HepG2 (cell line): ENCODE results near the gene TSTD1. TPM values are rescaled to one million over a fixed set of nuclear protein-coding genes. Genes with fewer than 3 reads are reported as not detected.

Experiments used
- ARID2 ChIP-seq: sonication (generic); formaldehyde crosslinking; IDR thresholded peaks from 2 replicates; pipeline ENCODE4 v1.8.1; 2022; ENCODE audit warnings: mild to moderate bottlenecking, missing genetic modification reagents, borderline replicate concordance
- BHLHE40 ChIP-seq: IDR thresholded peaks from 2 replicates; pipeline ENCODE4 v1.6.1; 2011; ENCODE audit warnings: low read length, improper control_type of control experiment
- GTF2F1 ChIP-seq: fragments of 150-350 bp; IDR thresholded peaks from 2 replicates; pipeline ENCODE4 v1.6.1; 2014; ENCODE audit warnings: low read length
- MAZ ChIP-seq, 2 experiments: sonication (generic) in 1 of 2; formaldehyde crosslinking in 1 of 2; IDR thresholded peaks; 2 replicates each; pipeline versions ENCODE4 v1.5.0 to v1.6.1; 2012 to 2020; ENCODE audit warnings: low read depth in 2 of 2, mild to moderate bottlenecking in 2 of 2, borderline replicate concordance in 1 of 2, improper control_type of control experiment in 1 of 2, low read length in 1 of 2, missing genetic modification reagents in 1 of 2, moderate library complexity in 1 of 2
- NR3C1 ChIP-seq: sonication (generic); formaldehyde crosslinking; IDR thresholded peaks from 2 replicates; pipeline ENCODE4 v1.4.0; 2020; ENCODE audit warnings: missing genetic modification reagents
- PAX8 ChIP-seq: sonication (generic); formaldehyde crosslinking; IDR thresholded peaks from 2 replicates; pipeline ENCODE4 v1.8.0; 2022; ENCODE audit warnings: mild to moderate bottlenecking, missing genetic modification reagents, borderline replicate concordance
- RBAK ChIP-seq: sonication (generic); formaldehyde crosslinking; IDR thresholded peaks from 2 replicates; pipeline ENCODE4 v1.5.1; 2020; ENCODE audit warnings: mild to moderate bottlenecking, missing genetic modification reagents
- YEATS4 ChIP-seq: sonication (generic); formaldehyde crosslinking; IDR thresholded peaks from 2 replicates; pipeline ENCODE4 v1.4.0; 2020; ENCODE audit warnings: missing genetic modification reagents, borderline replicate concordance
- ZFYVE20 ChIP-seq: sonication (generic); formaldehyde crosslinking; IDR thresholded peaks from 2 replicates; pipeline ENCODE4 v1.8.0; 2023; ENCODE audit warnings: low read depth, mild to moderate bottlenecking, moderate library complexity, missing genetic modification reagents, borderline replicate concordance
- ZNF451 ChIP-seq: sonication (generic); formaldehyde crosslinking; IDR thresholded peaks from 2 replicates; pipeline ENCODE4 v1.5.0; 2020; ENCODE audit warnings: mild to moderate bottlenecking, missing genetic modification reagents
- ZNF703 ChIP-seq: sonication (generic); formaldehyde crosslinking; IDR thresholded peaks from 2 replicates; pipeline ENCODE4 v1.5.1; 2020; ENCODE audit warnings: missing genetic modification reagents, mild to moderate bottlenecking, moderate library complexity, borderline replicate concordance
- ZNF891 ChIP-seq: sonication (generic); formaldehyde crosslinking; IDR thresholded peaks from 2 replicates; pipeline ENCODE4 v1.5.0; 2020; ENCODE audit warnings: mild to moderate bottlenecking, missing genetic modification reagents
- polyA plus RNA-seq, 8 experiments: library from polyadenylated mRNA; depleted of rRNA in 3 of 8; stranded (reverse) in 7 of 8; unstranded in 1 of 8; fragments of >200 nt; fragmentation: Illumina TruSeq in 4 of 8; extraction: Trizol in 4 of 8; gene quantifications; 2 replicates each; pipeline versions ENCODE4 v1.2.1 to v1.2.3, GENCODE V29; 2011 to 2016; ENCODE audit warnings: low read depth in 4 of 8, missing spikeins in 1 of 8, mixed read lengths in 1 of 8; ENCODE audit not compliant: insufficient read depth in 1 of 8
- total RNA-seq, 5 experiments: library from RNA; depleted of rRNA; stranded (reverse); fragments of >200 nt; fragmentation: Illumina TruSeq; extraction: Trizol; gene quantifications; 2 replicates each; pipeline ENCODE4 v1.2.3, GENCODE V29; 2016; ENCODE audit warnings: low read depth in 1 of 5
- TF ChIP-seq, protein P1 (sequence below): sonication (generic); formaldehyde crosslinking; IDR thresholded peaks from 2 replicates; pipeline ENCODE4 v1.5.1; 2020; ENCODE audit warnings: mild to moderate bottlenecking, missing genetic modification reagents, borderline replicate concordance
- TF ChIP-seq, protein P2 (sequence below): sonication (generic); formaldehyde crosslinking; IDR thresholded peaks from 2 replicates; pipeline ENCODE4 v1.5.1; 2020; ENCODE audit warnings: mild to moderate bottlenecking, missing genetic modification reagents, moderate library complexity
- TF ChIP-seq, protein P3 (sequence below): sonication (generic); formaldehyde crosslinking; IDR thresholded peaks from 2 replicates; pipeline ENCODE4 v1.8.1; 2022; ENCODE audit warnings: mild to moderate bottlenecking, missing genetic modification reagents
- TF ChIP-seq, protein P4 (sequence below): sonication (generic); formaldehyde crosslinking; IDR thresholded peaks from 2 replicates; pipeline ENCODE4 v1.5.0; 2020; ENCODE audit warnings: mild to moderate bottlenecking, missing genetic modification reagents, borderline replicate concordance

TSTD1 gene
- total and polyA plus RNA-seq, 2 of the 13 experiments (the other 11 are each of a cell fraction or from before 2014, with no cell fraction given), result 0.15 to 0.31 TPM

DNA sequence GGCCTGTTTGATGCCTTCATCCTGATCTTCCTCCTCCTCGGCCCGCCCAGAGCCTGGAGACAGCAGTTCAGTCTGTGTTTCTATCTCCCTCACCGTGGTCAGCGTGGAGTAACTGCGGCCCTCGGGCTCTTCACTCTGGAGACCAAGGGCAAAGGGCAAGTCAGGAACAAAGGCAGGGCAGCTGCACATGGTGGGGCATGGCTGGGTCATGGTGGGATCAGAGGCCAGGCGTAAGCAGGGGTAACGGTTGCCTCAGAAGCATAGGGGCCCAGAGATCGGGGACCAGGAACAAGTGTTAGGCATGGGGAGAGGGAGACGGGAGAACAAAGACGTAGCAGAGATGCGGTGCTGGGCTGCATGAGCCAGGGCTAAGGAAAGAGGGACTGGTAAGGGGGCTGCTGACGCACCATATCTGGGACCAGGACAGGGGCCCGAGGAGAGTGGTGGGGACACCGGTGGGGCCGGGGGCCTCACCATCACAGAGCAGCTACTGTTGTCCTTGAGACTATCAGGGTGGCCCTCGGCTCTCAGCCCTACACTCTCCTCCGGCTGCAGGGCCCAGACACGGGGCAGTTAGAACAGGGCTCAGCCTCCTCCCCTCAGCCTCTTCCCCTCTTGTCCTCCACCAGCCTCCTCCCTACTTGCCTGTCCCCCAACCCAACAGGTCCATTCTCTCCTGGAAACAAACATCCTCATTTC, 34.1 kb upstream of the TSTD1 start (continued):
- TF ChIP-seq, protein P1, sequence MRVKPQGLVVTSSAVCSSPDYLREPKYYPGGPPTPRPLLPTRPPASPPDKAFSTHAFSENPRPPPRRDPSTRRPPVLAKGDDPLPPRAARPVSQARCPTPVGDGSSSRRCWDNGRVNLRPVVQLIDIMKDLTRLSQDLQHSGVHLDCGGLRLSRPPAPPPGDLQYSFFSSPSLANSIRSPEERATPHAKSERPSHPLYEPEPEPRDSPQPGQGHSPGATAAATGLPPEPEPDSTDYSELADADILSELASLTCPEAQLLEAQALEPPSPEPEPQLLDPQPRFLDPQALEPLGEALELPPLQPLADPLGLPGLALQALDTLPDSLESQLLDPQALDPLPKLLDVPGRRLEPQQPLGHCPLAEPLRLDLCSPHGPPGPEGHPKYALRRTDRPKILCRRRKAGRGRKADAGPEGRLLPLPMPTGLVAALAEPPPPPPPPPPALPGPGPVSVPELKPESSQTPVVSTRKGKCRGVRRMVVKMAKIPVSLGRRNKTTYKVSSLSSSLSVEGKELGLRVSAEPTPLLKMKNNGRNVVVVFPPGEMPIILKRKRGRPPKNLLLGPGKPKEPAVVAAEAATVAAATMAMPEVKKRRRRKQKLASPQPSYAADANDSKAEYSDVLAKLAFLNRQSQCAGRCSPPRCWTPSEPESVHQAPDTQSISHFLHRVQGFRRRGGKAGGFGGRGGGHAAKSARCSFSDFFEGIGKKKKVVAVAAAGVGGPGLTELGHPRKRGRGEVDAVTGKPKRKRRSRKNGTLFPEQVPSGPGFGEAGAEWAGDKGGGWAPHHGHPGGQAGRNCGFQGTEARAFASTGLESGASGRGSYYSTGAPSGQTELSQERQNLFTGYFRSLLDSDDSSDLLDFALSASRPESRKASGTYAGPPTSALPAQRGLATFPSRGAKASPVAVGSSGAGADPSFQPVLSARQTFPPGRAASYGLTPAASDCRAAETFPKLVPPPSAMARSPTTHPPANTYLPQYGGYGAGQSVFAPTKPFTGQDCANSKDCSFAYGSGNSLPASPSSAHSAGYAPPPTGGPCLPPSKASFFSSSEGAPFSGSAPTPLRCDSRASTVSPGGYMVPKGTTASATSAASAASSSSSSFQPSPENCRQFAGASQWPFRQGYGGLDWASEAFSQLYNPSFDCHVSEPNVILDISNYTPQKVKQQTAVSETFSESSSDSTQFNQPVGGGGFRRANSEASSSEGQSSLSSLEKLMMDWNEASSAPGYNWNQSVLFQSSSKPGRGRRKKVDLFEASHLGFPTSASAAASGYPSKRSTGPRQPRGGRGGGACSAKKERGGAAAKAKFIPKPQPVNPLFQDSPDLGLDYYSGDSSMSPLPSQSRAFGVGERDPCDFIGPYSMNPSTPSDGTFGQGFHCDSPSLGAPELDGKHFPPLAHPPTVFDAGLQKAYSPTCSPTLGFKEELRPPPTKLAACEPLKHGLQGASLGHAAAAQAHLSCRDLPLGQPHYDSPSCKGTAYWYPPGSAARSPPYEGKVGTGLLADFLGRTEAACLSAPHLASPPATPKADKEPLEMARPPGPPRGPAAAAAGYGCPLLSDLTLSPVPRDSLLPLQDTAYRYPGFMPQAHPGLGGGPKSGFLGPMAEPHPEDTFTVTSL (CRISPR knock-in tag), result no peak
- TF ChIP-seq ZFYVE20 (no peak), ZNF451 (CRISPR knock-in tag) (no peak), ARID2 (CRISPR knock-in tag) (no peak), BHLHE40 (no peak), YEATS4 (CRISPR knock-in tag) (peak; percentile 37; the same call in 1 of the 2 replicates), RBAK (CRISPR knock-in tag) (no peak), GTF2F1 (no peak), MAZ (IDR thresholded peaks at IDR 0.05; ENCODE audit: borderline replicate concordance, low read depth, low read length) (no peak), MAZ (CRISPR knock-in tag; IDR thresholded peaks at IDR 0.05; ENCODE audit: low read depth) (0 out of 2 replicates have a peak, but pooled peaks have one; percentile 27), PAX8 (no peak), ZNF891 (no peak), NR3C1 (CRISPR knock-in tag) (no peak), ZNF703 (CRISPR knock-in tag) (no peak)
- TF ChIP-seq, protein P2, sequence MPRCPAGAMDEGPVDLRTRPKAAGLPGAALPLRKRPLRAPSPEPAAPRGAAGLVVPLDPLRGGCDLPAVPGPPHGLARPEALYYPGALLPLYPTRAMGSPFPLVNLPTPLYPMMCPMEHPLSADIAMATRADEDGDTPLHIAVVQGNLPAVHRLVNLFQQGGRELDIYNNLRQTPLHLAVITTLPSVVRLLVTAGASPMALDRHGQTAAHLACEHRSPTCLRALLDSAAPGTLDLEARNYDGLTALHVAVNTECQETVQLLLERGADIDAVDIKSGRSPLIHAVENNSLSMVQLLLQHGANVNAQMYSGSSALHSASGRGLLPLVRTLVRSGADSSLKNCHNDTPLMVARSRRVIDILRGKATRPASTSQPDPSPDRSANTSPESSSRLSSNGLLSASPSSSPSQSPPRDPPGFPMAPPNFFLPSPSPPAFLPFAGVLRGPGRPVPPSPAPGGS (CRISPR knock-in tag), result no peak
- TF ChIP-seq, protein P3, sequence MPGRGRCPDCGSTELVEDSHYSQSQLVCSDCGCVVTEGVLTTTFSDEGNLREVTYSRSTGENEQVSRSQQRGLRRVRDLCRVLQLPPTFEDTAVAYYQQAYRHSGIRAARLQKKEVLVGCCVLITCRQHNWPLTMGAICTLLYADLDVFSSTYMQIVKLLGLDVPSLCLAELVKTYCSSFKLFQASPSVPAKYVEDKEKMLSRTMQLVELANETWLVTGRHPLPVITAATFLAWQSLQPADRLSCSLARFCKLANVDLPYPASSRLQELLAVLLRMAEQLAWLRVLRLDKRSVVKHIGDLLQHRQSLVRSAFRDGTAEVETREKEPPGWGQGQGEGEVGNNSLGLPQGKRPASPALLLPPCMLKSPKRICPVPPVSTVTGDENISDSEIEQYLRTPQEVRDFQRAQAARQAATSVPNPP (CRISPR knock-in tag), result no peak
- TF ChIP-seq, protein P4, sequence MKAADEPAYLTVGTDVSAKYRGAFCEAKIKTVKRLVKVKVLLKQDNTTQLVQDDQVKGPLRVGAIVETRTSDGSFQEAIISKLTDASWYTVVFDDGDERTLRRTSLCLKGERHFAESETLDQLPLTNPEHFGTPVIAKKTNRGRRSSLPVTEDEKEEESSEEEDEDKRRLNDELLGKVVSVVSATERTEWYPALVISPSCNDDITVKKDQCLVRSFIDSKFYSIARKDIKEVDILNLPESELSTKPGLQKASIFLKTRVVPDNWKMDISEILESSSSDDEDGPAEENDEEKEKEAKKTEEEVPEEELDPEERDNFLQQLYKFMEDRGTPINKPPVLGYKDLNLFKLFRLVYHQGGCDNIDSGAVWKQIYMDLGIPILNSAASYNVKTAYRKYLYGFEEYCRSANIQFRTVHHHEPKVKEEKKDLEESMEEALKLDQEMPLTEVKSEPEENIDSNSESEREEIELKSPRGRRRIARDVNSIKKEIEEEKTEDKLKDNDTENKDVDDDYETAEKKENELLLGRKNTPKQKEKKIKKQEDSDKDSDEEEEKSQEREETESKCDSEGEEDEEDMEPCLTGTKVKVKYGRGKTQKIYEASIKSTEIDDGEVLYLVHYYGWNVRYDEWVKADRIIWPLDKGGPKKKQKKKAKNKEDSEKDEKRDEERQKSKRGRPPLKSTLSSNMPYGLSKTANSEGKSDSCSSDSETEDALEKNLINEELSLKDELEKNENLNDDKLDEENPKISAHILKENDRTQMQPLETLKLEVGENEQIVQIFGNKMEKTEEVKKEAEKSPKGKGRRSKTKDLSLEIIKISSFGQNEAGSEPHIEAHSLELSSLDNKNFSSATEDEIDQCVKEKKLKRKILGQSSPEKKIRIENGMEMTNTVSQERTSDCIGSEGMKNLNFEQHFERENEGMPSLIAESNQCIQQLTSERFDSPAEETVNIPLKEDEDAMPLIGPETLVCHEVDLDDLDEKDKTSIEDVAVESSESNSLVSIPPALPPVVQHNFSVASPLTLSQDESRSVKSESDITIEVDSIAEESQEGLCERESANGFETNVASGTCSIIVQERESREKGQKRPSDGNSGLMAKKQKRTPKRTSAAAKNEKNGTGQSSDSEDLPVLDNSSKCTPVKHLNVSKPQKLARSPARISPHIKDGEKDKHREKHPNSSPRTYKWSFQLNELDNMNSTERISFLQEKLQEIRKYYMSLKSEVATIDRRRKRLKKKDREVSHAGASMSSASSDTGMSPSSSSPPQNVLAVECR, result no peak
